K562 (cell line): ENCODE measurements around the gene SUDS3. TPM values are rescaled to one million over a fixed set of nuclear protein-coding genes. Genes with fewer than 3 reads are reported as not detected.

ENCODE experiments used
- ATAC-seq: fragments of 200-7000 bp; cut with Tn5 transposase; 3 replicates; pipeline ENCODE4 v1.9.1; 2020; ENCODE audit warnings: moderate library complexity
- Bru-seq: library from RNA; stranded (reverse); fragments of 400-500 nt; gene quantifications from one replicate; lab custom pipeline; 2021; lab: Mats Ljungman, UMichigan
- BruChase-seq, 2 experiments: library from RNA; stranded (reverse); fragments of 400-500 nt; gene quantifications; one replicate each; lab custom pipeline; 2021; lab: Mats Ljungman, UMichigan
- BruUV-seq: library from RNA; stranded (reverse); fragments of 400-500 nt; replicated peaks from 2 replicates; lab custom pipeline; 2021; lab: Mats Ljungman, UMichigan
- CTCF ChIA-PET: fragments of 300-600 bp; formaldehyde crosslinking; extraction: SDS; loops from one replicate; lab custom pipeline; 2021; ENCODE audit warnings: low intra/inter-chr PET ratio; lab: Yijun Ruan, JAX
- POLR2A ChIA-PET: fragments of 300-600, 350-650 bp; sonication (Branson Sonifier 250); formaldehyde crosslinking; extraction: SDS; loops from one replicate; lab custom pipeline; 2021; ENCODE audit warnings: antibody characterized with exemption, inconsistent platforms; lab: Yijun Ruan, JAX
- DNase-seq, 4 experiments: peaks; one replicate each; pipeline versions ENCODE4 v3.0.0 to v3.0.0-alpha.2; 2011 to 2018; ENCODE audit warnings: low spot score in 3 of 4, mixed read lengths in 3 of 4; ENCODE audit errors: extremely low read depth in 1 of 4
- FAIRE-seq: peaks from 2 replicates; lab custom pipeline; 2011; peaks lifted over from hg19 to GRCh38; lab: Jason Lieb, UNC
- H2AFZ ChIP-seq: 2 replicates; pipeline ENCODE4 v1.6.0; 2011; ENCODE audit warnings: low read depth, low read length, control low read depth, inconsistent platforms
- H3K27ac ChIP-seq: fragments of 200-600 bp; 3 replicates; pipeline ENCODE4 v1.8.0; 2011; ENCODE audit warnings: low read depth, mild to moderate bottlenecking, control low read depth, inconsistent platforms, low read length, moderate library complexity, mixed read lengths; ENCODE audit errors: extremely low read depth
- H3K27me3 ChIP-seq, 2 experiments: fragments of 300-600 bp in 1 of 2; 2 replicates in 1 of 2; 3 replicates in 1 of 2; pipeline versions ENCODE4 v1.6.0 to v1.8.0; 2011; ENCODE audit warnings: inconsistent platforms in 2 of 2, low read length in 2 of 2, mild to moderate bottlenecking in 1 of 2, mixed read lengths in 1 of 2, moderate library complexity in 1 of 2; ENCODE audit not compliant: control insufficient read depth in 2 of 2, insufficient read depth in 2 of 2
- H3K36me3 ChIP-seq: fragments of 300-600 bp; 3 replicates; pipeline ENCODE4 v1.8.0; 2011; ENCODE audit warnings: mild to moderate bottlenecking, low read length, inconsistent platforms; ENCODE audit not compliant: control insufficient read depth, insufficient read depth
- H3K4me1 ChIP-seq, 2 experiments: fragments of 200-600 bp in 1 of 2; replicated peaks in 1 of 2; 2 replicates in 1 of 2; 3 replicates in 1 of 2; pipeline versions ENCODE4 v1.5.1 to v1.8.0; 2011; ENCODE audit warnings: inconsistent platforms in 2 of 2, low read length in 2 of 2, mild to moderate bottlenecking in 1 of 2, mixed read lengths in 1 of 2, moderate library complexity in 1 of 2; ENCODE audit not compliant: control insufficient read depth in 2 of 2, insufficient read depth in 2 of 2
- H3K4me2 ChIP-seq: 2 replicates; pipeline ENCODE4 v1.6.1; 2011; ENCODE audit warnings: low read length, control low read depth, inconsistent platforms, mixed read lengths; ENCODE audit not compliant: insufficient read depth
- H3K4me3 ChIP-seq: fragments of 200-600 bp; sonication (generic), shearing (Covaris generic); 2 replicates; pipeline ENCODE4 v1.5.1; 2016; ENCODE audit warnings: control low read depth, inconsistent platforms
- H3K79me2 ChIP-seq: fragments of 200-600 bp; 3 replicates; pipeline ENCODE4 v1.8.0; 2011; ENCODE audit warnings: low read length, inconsistent platforms; ENCODE audit not compliant: control insufficient read depth, insufficient read depth
- H3K9ac ChIP-seq, 2 experiments: 2 replicates each; pipeline versions ENCODE4 v1.6.0 to v1.6.1; 2011; ENCODE audit warnings: low read depth in 2 of 2, low read length in 2 of 2, control low read depth in 1 of 2, inconsistent platforms in 1 of 2, mild to moderate bottlenecking in 1 of 2, mixed read lengths in 1 of 2; ENCODE audit not compliant: insufficient read depth in 1 of 2
- H3K9me1 ChIP-seq: one replicate; pipeline ENCODE4 v1.6.0; 2011; ENCODE audit warnings: inconsistent platforms, mild to moderate bottlenecking, low read length, moderate library complexity; ENCODE audit not compliant: control insufficient read depth, insufficient read depth
- H3K9me3 ChIP-seq: replicated peaks from 2 replicates; pipeline ENCODE4 v1.5.1; 2011; ENCODE audit warnings: low read depth, low read length, inconsistent platforms; ENCODE audit not compliant: control insufficient read depth, insufficient read depth
- H4K20me1 ChIP-seq: replicated peaks from 2 replicates; pipeline ENCODE4 v1.6.1; 2011; ENCODE audit warnings: low read length, inconsistent platforms, mixed read lengths; ENCODE audit not compliant: control insufficient read depth, insufficient read depth
- HOXB6 ChIP-seq: fragments of 250-450 bp; sonication (Bioruptor Pico); IDR thresholded peaks from 2 replicates; pipeline ENCODE4 v1.5.1; 2022; ENCODE audit warnings: mild to moderate bottlenecking, borderline replicate concordance
- MCM3 ChIP-seq: fragments of 450-650 bp; IDR thresholded peaks from 2 replicates; pipeline ENCODE4 v1.6.1; 2016
- MYBL2 ChIP-seq, 2 experiments: fragments of 450-650 bp in 1 of 2; sonication (generic) in 1 of 2; formaldehyde crosslinking in 1 of 2; IDR thresholded peaks; 2 replicates each; pipeline versions ENCODE4 v1.6.1 to v1.8.1; 2017 to 2022; ENCODE audit warnings: borderline replicate concordance in 1 of 2, inconsistent platforms in 1 of 2, low read depth in 1 of 2, mild to moderate bottlenecking in 1 of 2, missing genetic modification reagents in 1 of 2, moderate library complexity in 1 of 2
- PTRF ChIP-seq: fragments of 450-650 bp; IDR thresholded peaks from 2 replicates; pipeline ENCODE4 v1.6.1; 2016; ENCODE audit warnings: mild to moderate bottlenecking, missing genetic modification characterization, missing compliant biosample characterization
- RBM15 ChIP-seq: fragments of 200-400 bp; formaldehyde crosslinking; IDR thresholded peaks from 2 replicates; pipeline ENCODE4 v1.6.1; 2018; ENCODE audit warnings: mild to moderate bottlenecking, low read length, moderate library complexity; ENCODE audit not compliant: insufficient read depth
- SAFB2 ChIP-seq: fragments of 200-400 bp; formaldehyde crosslinking; IDR thresholded peaks from 2 replicates; pipeline ENCODE4 v1.6.1; 2018; ENCODE audit warnings: borderline replicate concordance, low read length, low read depth, moderate library complexity; ENCODE audit not compliant: severe bottlenecking
- TAF15 ChIP-seq: fragments of 200-400 bp; formaldehyde crosslinking; IDR thresholded peaks from 2 replicates; pipeline ENCODE4 v1.6.1; 2017; ENCODE audit warnings: mild to moderate bottlenecking, low read depth, low read length, moderate library complexity
- ZNF274 ChIP-seq: IDR thresholded peaks from 2 replicates; pipeline ENCODE4 v1.6.1; 2011; ENCODE audit warnings: low read depth, mild to moderate bottlenecking, low read length, moderate library complexity, borderline replicate concordance
- ZNF398 ChIP-seq: fragments of 250-450 bp; sonication (Bioruptor Pico); IDR thresholded peaks from 2 replicates; pipeline ENCODE4 v1.8.0; 2021; ENCODE audit warnings: moderate library complexity, mild to moderate bottlenecking, inconsistent platforms
- ZNF76 ChIP-seq: fragments of 250-450 bp; sonication (Bioruptor Pico); IDR thresholded peaks from 2 replicates; pipeline ENCODE4 v1.4.0; 2020; ENCODE audit warnings: mild to moderate bottlenecking, moderate library complexity, borderline replicate concordance
- ZNF764 ChIP-seq: fragments of 250-450 bp; sonication (Bioruptor Pico); IDR thresholded peaks from 2 replicates; pipeline ENCODE4 v1.4.0; 2020; ENCODE audit warnings: low read depth, mild to moderate bottlenecking, moderate library complexity
- ZNF780A ChIP-seq: fragments of 250-450 bp; sonication (Bioruptor Pico); IDR thresholded peaks from 2 replicates; pipeline ENCODE4 v1.5.0; 2021; ENCODE audit warnings: mild to moderate bottlenecking
- ZSCAN29 ChIP-seq: fragments of 450-650 bp; IDR thresholded peaks from 2 replicates; pipeline ENCODE4 v1.6.1; 2017
- WGBS: fragments of 100-300 bp; shearing (Covaris generic); methylation state at CpG from one replicate; pipeline ENCODE4 v1.1.6; 2016; ENCODE audit warnings: low coverage, mixed read lengths; ENCODE audit not compliant: insufficient coverage; ENCODE audit errors: missing lambda C conversion rate; 5-methylcytosine and 5-hydroxymethylcytosine counted together
- in situ Hi-C: fragments of 300-500 bp; cut with MboI; formaldehyde crosslinking; loops from 4 replicates; pipeline ENCODE4 v1.15.0; 2018; ENCODE audit warnings: inconsistent platforms, mixed read lengths
- intact Hi-C: fragments of 100-400 bp; cut with micrococcal nuclease; formaldehyde crosslinking; loops from 2 replicates; pipeline ENCODE4 v1.14.2; 2022
- long read RNA-seq, 3 experiments: library from polyadenylated mRNA in 2 of 3; library from RNA in 1 of 3; unstranded in 2 of 3; stranded (forward) in 1 of 3; transcript quantifications; one replicate each; pipeline ENCODE4 v2.0.0, GENCODE V29; 2019 to 2022
- polyA minus RNA-seq, 3 experiments: library from RNA; depleted of rRNA, polyadenylated mRNA; stranded (reverse); fragments of >200 nt; gene quantifications; 2 replicates each; pipeline ENCODE4 v1.2.3, GENCODE V29; 2011
- polyA plus RNA-seq, 8 experiments: library from polyadenylated mRNA; depleted of rRNA in 4 of 8; stranded (reverse) in 5 of 8; unstranded in 3 of 8; fragments of >200 nt; fragmentation: Nextera tagmentation in 2 of 8; fragmentation: Illumina TruSeq in 1 of 8; extraction: Ambion mirVana in 2 of 8; extraction: Trizol in 1 of 8; gene quantifications; 2 replicates each; pipeline versions ENCODE4 v1.2.1 to v1.2.3, GENCODE V29; 2011 to 2014; ENCODE audit warnings: inconsistent platforms in 1 of 8, missing spikeins in 1 of 8
- total RNA-seq, 7 experiments: library from RNA; depleted of rRNA in 6 of 7; stranded (reverse); fragments of >200 nt in 6 of 7; fragmentation: Illumina TruSeq in 2 of 7; extraction: Trizol in 2 of 7; gene quantifications; 2 replicates each; pipeline versions ENCODE4 v1.2.1 to v1.2.3, GENCODE V29; 2011 to 2021; ENCODE audit warnings: low replicate concordance in 1 of 7

SUDS3 gene
- 42.9 and 58.5 TPM in 2 replicates for total RNA-seq (2011; cell fraction: chromatin; rRNA removed; ENCODE audit: low replicate concordance)
- 29.9 and 31.8 TPM in 2 replicates for total RNA-seq (2011; cell fraction: nucleolus; rRNA removed)
- 77.4 and 101 TPM in 2 replicates for total RNA-seq (2011; cell fraction: nucleoplasm; rRNA removed)
- total RNA-seq (2014; rRNA removed), result 20.3 and 23.1 TPM in 2 replicates
- total RNA-seq (2014; rRNA removed; fragmentation: Illumina TruSeq; extraction: Trizol), result 29.1 and 29.3 TPM in 2 replicates
- total RNA-seq (2015; rRNA removed; fragmentation: Illumina TruSeq; extraction: Trizol), result 28.5 and 29.3 TPM in 2 replicates
- total RNA-seq (2021), result 20.9 and 23.3 TPM in 2 replicates
- 25.7 and 30.5 TPM in 2 replicates for polyA plus RNA-seq (2011; rRNA removed)
- 9.6 and 19.5 TPM in 2 replicates for polyA plus RNA-seq (2011; cell fraction: cytosol; rRNA removed)
- 29.9 and 36.5 TPM in 2 replicates for polyA plus RNA-seq (2011; cell fraction: nucleus; rRNA removed)
- 14.6 and 23.5 TPM in 2 replicates for polyA plus RNA-seq (2012)
- 19.6 and 24.0 TPM in 2 replicates for polyA plus RNA-seq (2014; fragmentation: Illumina TruSeq; extraction: Trizol)
- 10 to 100 TPM in 1 of 2 experiments, 1 to 10 TPM in 1; 6.6 to 11.8 TPM for polyA plus RNA-seq (2014; fragmentation: Nextera tagmentation; extraction: Ambion mirVana)
- polyA plus RNA-seq (2014; rRNA removed), result 20.6 and 24.2 TPM in 2 replicates
- 26.7 and 28.3 TPM in 2 replicates for polyA minus RNA-seq (2011; rRNA and poly(A)+ RNA removed)
- polyA minus RNA-seq (2011; cell fraction: cytosol; rRNA and poly(A)+ RNA removed), result 13.2 and 16.8 TPM in 2 replicates
- 12.0 and 17.3 TPM in 2 replicates for polyA minus RNA-seq (2011; cell fraction: nucleus; rRNA and poly(A)+ RNA removed)
- percentile 76 among the genes with signal in this experiment for Bru-seq, nascent RNA
- BruChase-seq, experiment 1, labeled RNA remaining after a 2-hour chase, result percentile 88 among the genes with signal in this experiment
- percentile 90 among the genes with signal in this experiment for BruChase-seq, experiment 2, labeled RNA remaining after a 6-hour chase
- long read RNA-seq, experiment 1, full-length matches to known transcripts, result 61 of 100 reads
- long read RNA-seq, experiment 1, partial matches to known transcripts, result 16 of 100 reads
- long read RNA-seq, experiment 1, other reads (novel, unspliced or antisense), result 23 of 100 reads
- long read RNA-seq, experiment 2, partial matches to known transcripts, result 20 of 23 reads
- long read RNA-seq, experiment 2, other reads (novel, unspliced or antisense), result 3 of 23 reads
- long read RNA-seq, experiment 3, full-length matches to known transcripts, result 2 of 18 reads
- long read RNA-seq, experiment 3, partial matches to known transcripts, result 12 of 18 reads
- long read RNA-seq, experiment 3, other reads (novel, unspliced or antisense), result 4 of 18 reads

GRCh38 chr12:118376089-118377020 is at the start of gene SUDS3:
Gene SUDS3 (plus strand): TSS chr12:118376555. CDS start chr12:118376692, 137 bp downstream.
- Histone ChIP-seq H3K4me1 (peaks cover 11 to 24% of the 10 kb centered on the region in 2 experiments; a peak in 4 of 5 replicates), H3K79me2 (peaks cover 50% of the 10 kb centered on the region), H4K20me1 (peaks cover 6% of the 10 kb centered on the region), H3K27me3 (no peaks in the 10 kb centered on the region), H3K9me1 (no peaks in the 10 kb centered on the region), H2AFZ (peak within 1 kb of the TSS; percentile 100), H3K36me3 (peaks cover 14% of the 10 kb centered on the region; the same call in 2 of the 3 replicates), H3K27ac (peak within 1 kb of the TSS; percentile 96), H3K9ac (peak within 1 kb of the TSS; percentile 89 to 95), H3K4me2 (peak within 1 kb of the TSS; percentile 94), H3K4me3 (peak within 1 kb of the TSS; percentile 88), H3K9me3 (no peaks in the 10 kb centered on the region)
- ATAC-seq, result peak; percentile 13
- no TSS peak for BruUV-seq
- peak; percentile 78 to 92 (median 84) for DNase-seq
- in situ Hi-C loops (loop anchor here (5.0 kb wide), 1 partner anchor 254 kb away; no protein-coding TSS in a partner anchor), intact Hi-C loops (loop anchor here (1.0 to 5.0 kb wide), 4 partner anchors 77 to 499 kb away; no protein-coding TSS in a partner anchor)
- WGBS, result under 1% methylated on average over 66 of the region's 102 CpGs
- CTCF ChIA-PET, result interaction anchor here (0.6 to 4.6 kb wide), 8 partner anchors 26 to 499 kb away, joined by 3 to 62 read pairs (median 5); no protein-coding TSS in a partner anchor
- POLR2A ChIA-PET, result interaction anchor here (0.6 to 2.1 kb wide), 23 partner anchors 9 to 1291 kb away, joined by 3 to 14 read pairs (median 3); partner anchors contain the start of gene VSIG10
- FAIRE-seq, result peak; percentile 82
- no peak for TF ChIP-seq SAFB2
- no peak for TF ChIP-seq MYBL2 (IDR thresholded peaks at IDR 0.05; ENCODE audit: low read depth)
- no peak for TF ChIP-seq MYBL2 (CRISPR knock-in tag; IDR thresholded peaks at IDR 0.05; ENCODE audit: borderline replicate concordance)
- TF ChIP-seq ZNF76 (CRISPR knock-in tag), result no peak; the same call in 1 of the 2 replicates
- no peak for TF ChIP-seq ZNF398
- no peak for TF ChIP-seq HOXB6 (CRISPR knock-in tag)
- TF ChIP-seq ZNF274, result no peak
- no peak for TF ChIP-seq MCM3
- no peak for TF ChIP-seq ZSCAN29
- no peak for TF ChIP-seq ZNF780A
- TF ChIP-seq PTRF (tag), result no peak
- TF ChIP-seq RBM15, result no peak
- TF ChIP-seq TAF15, result 0 out of 2 replicates have a peak, but pooled peaks have one; percentile 43
- TF ChIP-seq ZNF764 (CRISPR knock-in tag), result no peak
